GM21360 (cell line): Measurements from ENCODE around the gene CNTNAP1.
"Not testable (repeated sequence)": the region's sequence is repeated elsewhere in the genome, so short reads cannot be mapped to it uniquely, and the experiment has no call there.

Experiments used
- ATAC-seq: cut with Tn5 transposase; IDR thresholded peaks from one replicate; pipeline ENCODE4 v1.9.1; 2021; ENCODE audit warnings: mild to moderate bottlenecking, moderate library complexity; ENCODE audit not compliant: unreplicated experiment

Gene CNTNAP1

DNA sequence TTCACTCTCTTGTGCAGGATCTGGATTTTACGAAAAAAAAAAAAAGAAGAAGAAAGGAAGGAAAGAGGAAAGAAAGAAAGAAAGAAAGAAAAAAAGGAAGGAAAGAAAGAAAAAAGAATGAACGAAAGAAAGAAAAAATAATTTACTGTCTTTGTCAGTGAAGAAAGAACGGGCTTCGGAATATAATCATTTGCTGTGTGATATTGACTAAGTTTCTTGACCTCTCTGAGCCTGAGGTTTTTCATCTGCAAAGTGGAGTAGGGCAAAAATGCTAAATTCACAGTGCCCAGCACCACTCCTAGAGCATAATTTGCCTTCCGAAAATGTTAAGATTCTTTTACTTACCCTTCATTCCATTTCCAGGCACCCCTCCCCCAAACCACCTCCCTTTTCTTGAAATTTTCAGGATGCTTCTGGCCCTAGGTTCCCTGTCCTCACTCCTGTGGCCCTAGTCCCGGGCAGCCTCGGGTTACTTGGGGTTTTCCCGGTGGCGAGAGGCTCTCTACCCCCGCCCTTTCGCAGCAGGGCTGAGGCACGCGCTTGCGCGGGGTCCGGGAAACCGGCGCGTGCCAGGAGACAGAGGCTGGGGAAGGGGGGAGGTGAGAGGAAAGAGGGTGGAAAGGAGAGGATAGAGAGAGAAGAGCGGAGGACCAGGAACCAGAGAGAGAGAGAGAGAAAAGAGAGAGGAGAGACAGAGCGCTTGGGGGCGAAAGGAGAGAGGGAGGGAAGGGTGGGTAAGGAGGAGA, at the start of gene CNTNAP1:
CNTNAP1 (plus strand) TSS at position 556 of the 746 bp plus-strand sequence. CDS start 299 bp downstream, outside the sequence.
- ATAC-seq: no peak

DNA sequence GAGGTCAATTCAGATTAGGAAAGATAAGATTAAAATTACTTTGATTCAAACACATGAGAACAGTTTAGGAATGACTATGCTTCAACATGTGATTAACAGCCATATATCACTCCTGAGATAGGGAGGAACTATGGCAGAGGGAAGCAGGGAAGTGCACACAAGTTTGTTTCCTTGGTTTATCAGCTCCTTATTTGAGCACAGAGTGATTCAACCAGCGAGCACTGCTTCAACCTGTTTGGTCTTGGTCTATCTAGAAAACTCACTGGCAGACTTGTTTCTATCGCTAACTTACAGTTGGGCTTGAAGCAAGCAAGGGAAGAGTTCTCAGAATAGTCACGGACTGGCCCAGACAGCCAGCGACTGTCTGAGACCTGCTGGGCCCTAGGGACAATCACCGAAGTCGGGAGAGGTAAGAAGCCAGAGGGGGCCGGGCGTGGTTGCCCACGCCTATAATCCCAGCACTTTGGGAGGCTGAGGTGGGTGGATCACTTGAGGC, 49.3 kb upstream of the CNTNAP1 start:
- ATAC-seq: no peak

DNA sequence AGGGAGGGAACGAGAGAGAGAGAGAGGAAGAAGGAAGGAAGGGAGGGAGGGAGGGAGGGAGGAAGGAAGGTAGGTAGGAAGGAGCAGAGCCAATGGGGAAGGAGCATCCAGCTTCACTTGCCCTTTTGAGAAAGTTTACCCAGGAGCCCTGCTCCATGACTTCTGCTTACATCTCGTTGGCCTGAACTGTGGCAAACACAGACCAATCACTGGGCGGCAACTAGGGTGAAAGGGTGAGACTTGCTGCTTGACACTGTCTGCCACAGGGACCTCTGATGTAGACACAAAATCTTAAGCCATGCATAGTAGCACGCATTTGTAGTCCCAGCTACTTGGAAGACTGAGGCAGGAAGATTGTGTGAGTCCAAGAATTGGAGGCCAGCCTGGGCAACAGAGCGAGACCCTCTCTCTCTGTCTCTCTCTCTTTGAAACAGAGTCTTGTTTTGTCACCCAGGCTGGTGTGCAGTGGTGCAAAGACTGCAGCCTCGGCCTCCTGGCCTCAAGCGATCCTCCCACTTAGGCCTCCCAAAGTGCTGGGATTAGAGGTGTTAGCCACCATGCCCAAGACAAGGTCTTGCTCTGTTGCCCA, 42.7 kb upstream of the CNTNAP1 start:
- ATAC-seq: no peak

DNA sequence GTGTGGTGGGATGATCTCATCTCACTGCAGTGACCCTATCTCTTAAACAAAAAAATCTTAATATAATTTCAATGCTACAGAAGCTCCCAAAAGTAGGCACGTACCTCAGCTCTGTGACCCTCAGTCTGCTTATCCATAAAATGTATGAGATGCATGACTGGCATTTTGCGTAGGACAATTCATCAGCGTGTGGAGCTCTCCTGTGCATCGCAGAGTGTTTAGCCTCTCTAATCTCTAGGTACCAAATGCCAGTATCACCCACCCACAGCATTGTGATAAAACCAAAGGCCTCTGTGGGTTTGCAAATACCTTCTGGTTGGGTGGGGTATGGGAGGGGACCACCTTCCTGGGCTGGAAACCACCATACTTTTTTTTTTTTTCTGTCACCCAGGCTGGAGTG, 42.2 kb upstream of the CNTNAP1 start:
- no peak for ATAC-seq

DNA sequence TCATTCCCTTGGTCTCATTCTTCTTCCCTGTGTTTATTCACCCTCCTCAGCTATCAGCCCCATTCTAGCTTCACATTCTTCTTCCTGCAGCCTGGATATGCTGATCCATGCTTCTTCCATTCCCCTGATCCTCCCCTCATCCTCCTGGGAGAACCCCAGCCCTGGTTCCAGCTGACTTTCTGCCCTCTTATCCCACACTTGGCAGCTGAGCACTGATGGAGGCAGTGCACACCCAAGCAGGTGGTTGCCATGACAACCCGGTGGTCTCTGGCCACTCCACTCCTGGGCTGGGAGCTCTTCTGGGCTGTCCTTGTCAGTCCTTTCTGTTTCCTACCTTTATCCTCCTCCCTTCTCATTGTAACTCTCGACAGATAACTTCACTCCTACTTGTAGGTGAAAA, 40.0 kb upstream of the CNTNAP1 start:
- ATAC-seq: no peak

DNA sequence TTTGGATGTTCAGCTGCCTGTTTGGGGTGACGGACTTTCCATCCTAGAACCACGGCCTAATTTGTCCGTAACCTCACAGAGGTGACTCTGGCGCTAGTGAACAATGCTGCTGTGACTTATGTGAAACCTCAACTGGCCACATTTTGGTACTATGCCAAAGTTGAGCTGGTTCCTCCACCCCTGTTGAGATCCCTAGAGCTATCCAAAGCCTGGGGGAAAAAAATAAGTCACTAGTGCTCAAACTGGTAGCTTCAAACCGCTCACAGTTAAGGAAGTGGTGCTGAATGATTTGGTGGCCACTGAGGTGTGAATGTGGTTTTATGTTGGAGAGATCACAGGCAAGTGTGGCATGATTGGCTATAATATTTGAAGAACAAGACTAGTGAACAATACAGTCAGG, 34.6 kb upstream of the CNTNAP1 start:
- no peak for ATAC-seq

DNA sequence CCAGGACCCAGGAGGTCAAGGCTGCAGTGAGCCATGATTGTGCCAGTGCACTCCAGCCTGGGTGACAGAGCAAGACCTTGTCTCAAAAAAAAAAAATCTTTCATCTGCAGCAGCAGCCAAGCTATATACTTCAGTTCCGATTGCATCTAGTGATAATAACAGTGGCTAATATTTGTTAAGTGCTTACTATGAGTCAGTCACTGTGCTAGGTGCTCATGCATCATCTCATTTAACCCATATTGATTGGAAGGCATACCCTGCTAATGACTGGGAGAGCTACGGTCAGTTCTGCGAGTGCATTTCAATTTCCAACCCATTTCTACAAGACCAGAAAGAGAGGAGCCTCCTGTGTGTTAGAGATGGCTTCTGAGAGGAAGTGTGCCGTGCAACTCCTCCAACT, 30.9 kb upstream of the CNTNAP1 start:
- ATAC-seq: no peak

DNA sequence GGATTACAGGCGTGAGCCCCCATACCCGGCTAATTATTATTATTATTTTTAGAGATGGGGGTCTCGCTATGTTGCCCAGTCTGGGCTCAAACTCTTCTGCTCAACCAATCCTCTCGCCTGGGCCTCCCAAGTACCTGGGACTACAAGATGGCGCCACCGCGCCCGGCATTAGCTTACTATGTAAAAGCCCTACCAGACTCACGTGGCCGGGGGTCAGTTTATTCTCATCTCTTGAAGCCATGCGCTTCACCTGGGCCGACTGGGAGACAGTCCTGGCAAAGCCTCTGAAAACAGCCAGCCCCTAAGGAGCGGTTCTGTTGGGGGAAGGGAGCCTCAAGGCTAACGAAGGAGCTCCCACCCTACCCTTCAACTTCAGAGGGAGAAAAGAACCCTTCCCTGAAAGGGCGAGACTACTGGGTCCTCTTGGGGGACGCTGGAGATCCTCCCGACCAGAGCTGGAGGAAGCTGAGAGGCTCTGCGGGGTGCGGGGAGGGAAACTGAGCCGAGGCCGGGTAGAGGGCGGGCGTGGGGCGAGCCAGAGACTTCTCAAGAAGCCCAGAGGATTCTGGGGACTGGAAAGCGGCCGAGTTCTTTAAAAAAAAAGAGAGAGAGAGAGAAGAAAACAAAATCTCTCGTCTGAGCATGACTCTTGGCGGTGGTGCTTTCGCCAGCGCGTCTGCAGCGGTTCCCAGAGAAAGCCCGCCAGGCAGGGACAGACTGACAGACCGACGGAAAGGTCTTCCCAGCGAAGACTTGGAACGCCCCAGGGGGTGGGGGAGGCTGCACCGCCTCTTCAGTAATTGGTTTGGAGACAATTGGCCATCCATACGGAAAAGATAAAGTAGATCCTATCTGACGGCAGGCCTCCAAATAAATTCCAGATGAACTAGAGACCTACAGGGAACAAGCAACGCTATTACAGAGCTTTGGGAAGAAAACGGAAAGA, 28.9 kb upstream of the CNTNAP1 start:
- ATAC-seq: no peak

DNA sequence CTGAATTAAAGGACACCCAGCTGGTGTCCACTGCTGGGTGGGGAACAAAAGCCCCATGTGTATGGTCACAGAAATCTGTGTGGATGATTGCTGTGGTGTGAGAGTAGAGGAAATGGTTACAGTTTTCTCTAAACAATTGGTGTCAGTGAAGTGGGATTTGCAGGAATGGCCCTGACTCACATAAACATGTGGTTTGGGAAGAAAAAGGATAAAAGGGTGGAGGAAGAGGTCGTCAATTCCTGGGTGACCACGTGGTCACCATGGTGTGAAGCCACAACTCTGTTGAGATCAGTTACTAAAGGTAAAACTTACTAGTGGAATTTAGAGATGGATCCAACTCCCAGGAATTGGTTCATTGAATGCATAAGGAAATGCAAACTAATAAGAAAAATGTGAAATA, 26.8 kb upstream of the CNTNAP1 start:
- no peak for ATAC-seq

DNA sequence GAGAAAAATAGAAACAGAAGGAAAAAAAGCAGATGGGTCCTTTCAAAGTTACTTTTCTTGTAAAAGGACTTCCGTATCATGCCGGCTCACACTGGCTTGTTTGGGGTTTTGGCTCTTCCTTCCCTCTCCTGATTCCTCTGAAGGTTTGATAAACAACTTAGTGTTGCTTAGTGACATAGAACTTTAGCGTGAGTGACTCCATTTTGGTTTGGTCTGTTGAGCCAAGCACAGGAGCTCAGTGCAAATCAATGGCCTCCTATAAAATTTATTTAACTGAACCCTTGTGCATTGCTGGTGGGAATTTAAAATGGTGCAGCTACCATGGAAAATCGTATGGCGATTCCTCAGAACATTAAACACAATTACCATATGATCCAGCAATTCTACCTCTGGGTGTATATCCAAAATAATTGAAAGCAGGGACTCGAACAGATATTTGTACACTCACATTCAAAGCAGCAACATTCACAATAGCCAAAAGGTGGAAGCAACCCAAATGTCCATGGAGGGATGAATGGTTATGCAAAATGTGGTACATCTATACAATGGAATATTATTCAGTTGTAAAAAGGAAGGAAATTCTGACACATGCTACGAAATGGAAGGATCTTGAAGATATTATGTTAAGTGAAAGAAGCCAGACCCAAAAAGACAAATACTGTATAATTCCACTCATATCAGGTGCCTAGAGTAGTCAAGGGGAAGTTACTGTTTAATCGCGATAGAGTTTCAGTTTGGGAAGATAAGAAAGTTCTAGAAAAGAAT, 24.3 kb upstream of the CNTNAP1 start:
- no peak for ATAC-seq

DNA sequence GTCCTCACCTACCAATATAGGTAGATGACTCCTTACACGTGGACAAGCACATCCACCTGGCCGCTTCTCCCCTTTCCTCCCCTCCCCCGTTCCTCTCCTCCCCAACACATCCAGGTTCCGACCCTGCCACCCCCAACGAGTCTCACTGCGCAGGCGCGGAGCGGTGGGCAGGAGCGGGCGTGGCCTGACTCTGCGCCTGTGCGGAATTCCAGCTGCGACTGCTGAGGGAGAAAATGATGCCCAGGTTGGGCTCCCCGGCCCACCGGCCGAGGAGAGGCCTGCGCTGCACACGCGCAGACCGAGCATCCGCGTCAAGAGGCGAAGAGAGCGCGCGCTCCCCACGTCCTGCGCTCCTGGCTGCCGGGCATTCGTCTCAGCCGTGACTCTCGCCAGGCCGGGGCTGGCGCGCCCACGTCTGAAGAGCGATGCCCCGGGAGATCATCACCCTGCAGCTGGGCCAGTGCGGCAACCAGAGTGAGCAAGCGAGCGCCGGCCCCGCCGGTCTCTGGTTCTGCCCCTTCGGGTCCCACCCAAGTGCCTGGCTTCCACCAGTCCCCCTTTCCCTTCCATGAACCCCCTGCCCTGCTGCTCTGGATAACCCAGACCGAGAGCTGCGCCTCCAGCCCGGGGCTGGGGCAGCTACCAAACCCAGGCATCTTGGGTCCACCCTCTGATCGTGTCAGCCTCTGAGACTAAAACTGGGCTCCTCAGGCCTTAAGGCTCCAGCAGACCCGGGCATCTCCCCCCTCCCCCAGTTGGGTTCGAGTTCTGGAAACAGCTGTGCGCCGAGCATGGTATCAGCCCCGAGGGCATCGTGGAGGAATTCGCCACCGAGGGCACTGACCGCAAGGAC, 23.0 kb upstream of the CNTNAP1 start, which contains the start of gene TUBG2:
TUBG2 (plus strand) TSS at position 206 of the 853 bp plus-strand sequence; CDS start at position 426, 220 bp downstream.
- no peak for ATAC-seq

DNA sequence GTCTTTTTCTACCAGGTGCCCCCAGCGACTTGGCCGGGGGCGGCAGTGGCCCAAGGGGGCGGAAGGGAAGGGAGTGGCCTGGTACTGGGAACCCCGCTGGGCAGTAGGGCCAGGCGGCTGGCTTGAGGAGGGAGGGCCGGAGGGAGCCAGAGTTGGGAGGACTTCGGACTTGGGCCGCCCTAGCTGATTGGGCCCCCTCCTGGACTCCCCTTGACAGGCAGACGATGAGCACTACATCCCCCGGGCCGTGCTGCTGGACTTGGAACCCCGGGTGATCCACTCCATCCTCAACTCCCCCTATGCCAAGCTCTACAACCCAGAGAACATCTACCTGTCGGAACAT, 22.4 kb upstream of the CNTNAP1 start:
- not testable (repeated sequence) for ATAC-seq

DNA sequence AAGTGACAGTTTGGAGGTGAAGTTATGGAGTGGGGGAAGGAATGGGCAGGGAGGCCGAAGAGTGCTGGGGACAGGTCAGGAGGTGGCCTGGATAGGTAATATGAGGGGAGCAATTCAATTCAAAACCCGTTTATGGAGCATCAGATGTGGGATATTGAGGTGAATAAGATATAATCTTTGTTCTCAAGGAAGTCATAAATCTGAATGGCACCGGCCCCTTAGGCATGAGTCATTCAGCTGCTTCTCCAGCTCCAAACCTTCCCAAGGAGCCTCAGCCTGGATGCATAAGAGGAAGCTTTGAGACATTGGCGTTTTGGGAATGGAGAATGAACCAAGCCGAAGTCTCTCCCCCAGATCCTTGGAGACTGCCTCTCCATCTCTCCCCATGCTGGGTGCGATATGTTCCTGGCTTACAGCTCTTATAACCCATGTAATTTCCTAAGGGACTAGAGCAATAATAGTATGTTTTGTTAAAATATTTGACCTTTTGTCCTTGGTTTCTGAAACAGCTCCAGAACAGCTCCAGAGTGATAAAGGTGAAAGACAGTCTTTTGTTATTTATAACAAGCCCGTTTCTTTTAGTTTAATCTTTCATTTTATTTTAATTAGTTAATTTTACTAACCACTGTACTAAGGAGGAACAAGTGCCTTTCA, 21.5 kb upstream of the CNTNAP1 start:
- ATAC-seq: no peak

DNA sequence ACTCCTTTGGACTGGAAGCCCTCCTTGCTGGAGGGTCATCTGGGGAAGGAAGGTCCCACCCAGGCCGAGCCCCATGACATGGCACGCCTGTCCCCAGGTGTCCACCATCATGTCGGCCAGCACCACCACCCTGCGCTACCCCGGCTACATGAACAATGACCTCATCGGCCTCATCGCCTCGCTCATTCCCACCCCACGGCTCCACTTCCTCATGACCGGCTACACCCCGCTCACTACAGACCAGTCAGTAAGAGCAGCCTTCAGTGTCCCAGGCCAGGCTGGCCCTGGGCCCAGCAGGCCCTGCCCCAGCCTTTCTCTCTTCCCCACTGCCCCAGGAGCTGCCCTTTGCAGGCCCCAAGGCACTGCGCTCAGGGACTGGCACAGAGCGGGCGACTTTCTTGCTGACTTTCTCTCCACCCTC, 16.7 kb upstream of the CNTNAP1 start:
- ATAC-seq: no peak

DNA sequence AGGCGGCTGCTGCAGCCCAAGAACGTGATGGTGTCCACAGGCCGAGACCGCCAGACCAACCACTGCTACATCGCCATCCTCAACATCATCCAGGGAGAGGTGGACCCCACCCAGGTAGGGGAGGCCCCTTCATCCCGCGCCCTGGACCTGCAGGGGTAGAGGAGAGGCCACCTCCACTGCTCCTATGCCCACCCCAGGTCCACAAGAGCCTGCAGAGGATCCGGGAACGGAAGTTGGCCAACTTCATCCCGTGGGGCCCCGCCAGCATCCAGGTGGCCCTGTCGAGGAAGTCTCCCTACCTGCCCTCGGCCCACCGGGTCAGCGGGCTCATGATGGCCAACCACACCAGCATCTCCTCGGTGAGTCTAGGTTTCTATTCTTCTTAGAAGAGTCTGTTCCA, 16.2 kb upstream of the CNTNAP1 start:
- not testable (repeated sequence) for ATAC-seq

DNA sequence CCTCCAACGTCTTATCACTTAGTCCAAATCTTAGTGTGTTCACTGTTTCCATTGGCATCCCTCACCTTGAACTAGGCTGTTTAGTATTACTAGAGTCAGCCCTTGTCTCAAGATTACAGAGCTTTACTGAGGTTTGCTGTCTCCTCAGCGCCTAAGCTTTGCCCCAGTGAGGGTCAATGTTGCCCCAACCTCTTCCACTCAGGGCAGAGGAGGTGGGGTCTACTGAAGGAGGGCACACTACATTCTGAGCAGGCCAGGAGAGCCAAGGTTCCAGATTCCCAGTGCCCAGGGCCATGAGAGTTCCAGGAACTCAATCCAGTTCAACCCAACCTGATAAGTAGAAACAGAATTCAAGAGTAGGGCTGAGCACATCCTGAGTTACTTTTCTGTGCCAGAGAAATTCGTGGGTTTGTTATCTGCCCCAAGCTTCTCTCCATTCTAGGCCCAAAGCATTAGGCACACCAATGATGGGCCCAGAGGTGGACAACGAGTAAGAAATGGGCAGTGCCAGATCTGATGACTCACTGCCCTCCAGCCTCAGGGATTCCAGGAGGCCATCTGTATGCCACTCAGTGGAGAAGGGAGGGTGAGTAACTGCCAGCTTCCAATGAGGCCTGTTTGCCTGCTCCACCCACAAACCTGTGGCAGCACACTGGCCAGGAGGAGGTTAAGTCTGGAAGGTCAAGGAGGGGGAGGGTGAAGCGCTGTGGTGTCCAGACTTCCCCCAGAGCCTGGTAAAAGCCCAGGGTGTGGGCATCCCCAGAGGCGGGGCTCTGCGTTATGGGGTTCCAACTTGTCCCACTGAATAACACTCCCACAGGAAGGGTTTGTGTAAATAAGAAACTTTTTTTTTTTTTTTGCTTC, 15.0 kb upstream of the CNTNAP1 start:
- ATAC-seq: no peak

DNA sequence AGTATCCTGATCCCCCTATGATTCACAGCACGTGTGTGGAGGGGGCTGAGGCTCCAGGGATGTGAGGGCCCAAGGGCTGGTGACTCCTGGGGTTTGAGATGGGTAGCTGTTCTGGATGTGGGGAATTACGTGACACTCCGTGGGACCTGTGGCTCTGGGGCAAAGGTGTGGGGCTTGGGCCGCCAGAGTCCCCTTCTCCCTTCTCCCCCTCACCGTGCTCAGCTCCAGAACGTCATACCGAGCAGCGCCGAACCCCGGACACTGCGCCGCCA, 12.7 kb upstream of the CNTNAP1 start:
- ATAC-seq: no peak

DNA sequence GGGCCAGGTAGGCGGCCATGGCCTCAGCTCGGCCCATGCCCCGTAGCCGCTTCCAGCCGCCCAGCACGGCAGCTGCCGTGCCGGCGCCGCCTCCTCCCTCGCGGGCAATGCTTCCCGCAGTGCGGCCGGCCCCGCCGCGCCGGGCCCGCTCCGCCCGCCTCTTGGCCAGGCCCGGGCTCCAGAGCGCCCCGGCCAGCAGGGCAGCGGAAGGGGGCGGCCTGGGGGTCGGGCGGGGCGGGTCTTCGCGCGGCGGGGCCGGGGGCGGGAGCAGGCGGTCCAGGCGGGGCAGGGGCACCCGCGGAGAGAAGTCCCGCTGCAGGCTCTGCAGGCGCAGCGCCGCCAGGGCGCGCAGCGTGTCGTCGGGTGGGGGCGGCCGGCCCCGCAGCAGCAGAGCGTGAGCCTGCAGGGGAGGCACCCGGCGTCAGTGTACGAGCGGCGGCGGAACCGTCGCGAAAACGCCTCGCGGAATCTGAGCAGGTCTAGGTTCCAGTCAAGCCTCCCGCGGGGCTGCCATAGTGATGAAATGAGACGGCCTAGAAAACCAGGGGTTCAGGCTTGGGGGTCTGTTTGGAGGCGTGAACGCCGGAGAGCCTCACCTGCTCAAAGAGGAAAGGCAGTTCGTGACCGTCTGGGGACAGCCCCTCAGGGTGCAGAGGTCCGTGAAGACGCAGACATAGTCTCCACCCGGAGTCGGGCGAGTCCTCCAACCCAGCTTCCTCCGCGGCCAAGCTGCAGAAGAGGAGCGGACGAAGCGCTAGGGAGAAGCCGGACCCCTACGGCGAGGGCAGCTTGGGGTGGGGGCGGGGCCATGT, 12.1 kb upstream of the CNTNAP1 start:
- ATAC-seq: no peak
